Measurements from ENCODE around the gene PCBP3.
"Not testable (repeated sequence)": the region's sequence is repeated elsewhere in the genome, so short reads cannot be mapped to it uniquely, and the experiment has no call there.

The PCBP3 gene

GRCh38 chr21:45788198-45788597, 144.7 kb downstream of the PCBP3 start:
- DNase-seq (ENCODE audit: low read depth) = no peak

- no peak for DNase-seq (ENCODE audit: low read depth)
These were observed 145.3 kb downstream of the PCBP3 start for GRCh38 chr21:45788637-45789506.

GRCh38 chr21:45790427-45790826, 146.9 kb downstream of the PCBP3 start:
- no peak for DNase-seq (ENCODE audit: low read depth)

- DNase-seq (ENCODE audit: low read depth) = no peak
These were observed 148.3 kb downstream of the PCBP3 start for GRCh38 chr21:45791562-45792418.

GRCh38 chr21:45792682-45793383, 149.3 kb downstream of the PCBP3 start:
- DNase-seq (ENCODE audit: low read depth) = no peak

- no peak for DNase-seq (ENCODE audit: low read depth)
These were observed 150.5 kb downstream of the PCBP3 start for GRCh38 chr21:45794027-45794426.

- DNase-seq (ENCODE audit: low read depth) = no peak
These were observed 152.5 kb downstream of the PCBP3 start for GRCh38 chr21:45796003-45796402.

GRCh38 chr21:45797338-45797737, 153.8 kb downstream of the PCBP3 start:
- no peak for DNase-seq (ENCODE audit: low read depth)

GRCh38 chr21:45799765-45800338, 156.3 kb downstream of the PCBP3 start:
- DNase-seq (ENCODE audit: low read depth) = no peak

- no peak for DNase-seq (ENCODE audit: low read depth)
These were observed 157.0 kb downstream of the PCBP3 start for GRCh38 chr21:45800339-45801080.

GRCh38 chr21:45801129-45801964, 157.8 kb downstream of the PCBP3 start:
- no peak for DNase-seq (ENCODE audit: low read depth)

GRCh38 chr21:45801989-45802388, 158.5 kb downstream of the PCBP3 start:
- DNase-seq (ENCODE audit: low read depth) = no peak

GRCh38 chr21:45802425-45802824, 158.9 kb downstream of the PCBP3 start:
- no peak for DNase-seq (ENCODE audit: low read depth)

GRCh38 chr21:45802956-45803617, 159.6 kb downstream of the PCBP3 start:
- no peak for DNase-seq (ENCODE audit: low read depth)

GRCh38 chr21:45803618-45804340, 160.3 kb downstream of the PCBP3 start:
- no peak for DNase-seq (ENCODE audit: low read depth)

GRCh38 chr21:45804809-45805313, 161.3 kb downstream of the PCBP3 start:
- no peak for DNase-seq (ENCODE audit: low read depth)

- DNase-seq (ENCODE audit: low read depth) = no peak
These were observed 161.8 kb downstream of the PCBP3 start for GRCh38 chr21:45805321-45805720.

- no peak for DNase-seq (ENCODE audit: low read depth)
These were observed 162.5 kb downstream of the PCBP3 start for GRCh38 chr21:45806042-45806441.

GRCh38 chr21:45808663-45809062, 165.1 kb downstream of the PCBP3 start:
- DNase-seq (ENCODE audit: low read depth) = not testable (repeated sequence)
